Cardiac fibroblast (primary cell): ENCODE data around the gene SEPTIN11.

Experiments
- DNase-seq, 2 donors: peaks; one replicate each; pipeline versions ENCODE4 v3.0.0 to v3.0.0-alpha.2; 2010; ENCODE audit warnings: low read depth in 2 of 2
- H3K4me3 ChIP-seq, 2 donors: replicated peaks in 1 of 2; 1 replicate in 1 of 2; 2 replicates in 1 of 2; pipeline ENCODE4 v1.5.1; 2011; ENCODE audit warnings: low read depth in 2 of 2, low read length in 2 of 2, mild to moderate bottlenecking in 2 of 2, moderate library complexity in 1 of 2
- CTCF ChIP-seq: IDR thresholded peaks from one replicate; pipeline ENCODE4 v1.5.1; 2011; ENCODE audit warnings: low read depth, mild to moderate bottlenecking, low read length, inconsistent platforms

SEPTIN11 gene

GRCh38 chr4:76991161-76991660 is 41.7 kb downstream of the SEPTIN11 start:
- no peak for TF ChIP-seq CTCF
- DNase-seq: peak in 1 of 2 donors; percentile 45
- H3K4me3 ChIP-seq: no peak overlapping the region

GRCh38 chr4:76993787-76994641 is 44.5 kb downstream of the SEPTIN11 start:
- DNase-seq: no peak
- no peak for TF ChIP-seq CTCF

GRCh38 chr4:76995776-76996175 is 46.2 kb downstream of the SEPTIN11 start:
- no peak for TF ChIP-seq CTCF
- no peak for DNase-seq
- H3K4me3 ChIP-seq: no peak overlapping the region

More at GRCh38 chr4:76993787-76994641, 44.5 kb downstream of the SEPTIN11 start:
- H3K4me3 ChIP-seq: no peak overlapping the region

- H3K4me3 ChIP-seq: no peak overlapping the region
- no peak for TF ChIP-seq CTCF
- no peak for DNase-seq
Measured at GRCh38 chr4:76996445-76996844, 46.9 kb downstream of the SEPTIN11 start.

GRCh38 chr4:76997077-76997476 is 47.5 kb downstream of the SEPTIN11 start:
- H3K4me3 ChIP-seq: no peak overlapping the region
- TF ChIP-seq CTCF: no peak
- DNase-seq: no peak

- no peak for DNase-seq
- TF ChIP-seq CTCF: no peak
- no peak overlapping the region for H3K4me3 ChIP-seq
Measured at GRCh38 chr4:76997532-76997931, 48.0 kb downstream of the SEPTIN11 start.
